ENCODE data around the gene RARA.
A peak's percentile ranks its signal among the peaks of the same experiment; 100 is the strongest.

Gene RARA

DNA sequence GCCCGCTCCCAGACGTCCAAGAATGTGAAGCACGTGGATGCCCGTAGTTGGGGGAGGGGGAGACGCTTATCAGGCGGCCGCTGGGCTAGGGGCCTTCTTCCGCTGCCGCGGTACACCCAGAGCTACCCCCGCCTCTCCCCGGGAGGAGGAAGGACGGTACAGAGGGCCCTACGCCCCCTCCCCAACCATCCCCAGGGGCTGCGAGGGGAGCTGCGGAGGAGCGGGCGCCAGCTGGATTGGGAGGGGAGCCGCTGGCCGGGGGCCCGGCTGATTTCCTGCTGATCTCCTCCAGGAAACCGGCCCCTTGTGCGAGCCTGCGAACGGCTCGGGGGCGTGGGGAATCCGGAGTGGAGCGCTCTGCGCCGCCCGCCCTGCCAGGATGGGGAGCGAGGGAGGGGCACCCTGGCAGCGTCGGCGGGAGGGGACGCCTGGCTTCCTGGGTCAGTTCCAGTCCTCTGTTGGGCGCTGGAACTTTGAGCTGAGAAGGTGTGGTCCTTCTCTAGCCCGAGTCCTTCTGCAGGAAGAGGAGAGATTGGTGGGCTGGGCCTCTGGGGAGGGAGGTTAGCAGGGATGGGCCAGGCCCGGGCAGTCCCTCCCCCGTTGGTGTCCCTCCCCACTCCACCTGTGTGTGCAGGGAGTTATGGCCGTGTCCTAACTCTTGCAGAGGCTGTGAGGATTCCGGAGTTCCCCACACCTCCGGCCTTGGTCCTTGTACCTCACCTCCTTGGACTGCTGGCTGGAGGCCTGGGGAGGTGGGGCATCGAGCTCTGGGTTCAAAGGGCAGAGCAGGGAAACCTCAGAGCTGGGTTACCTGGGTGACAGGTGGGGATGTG, 36.4 kb downstream of the RARA start:
- peak; percentile 79 for DNase-seq (ENCODE audit: low read depth, low spot score)

DNA sequence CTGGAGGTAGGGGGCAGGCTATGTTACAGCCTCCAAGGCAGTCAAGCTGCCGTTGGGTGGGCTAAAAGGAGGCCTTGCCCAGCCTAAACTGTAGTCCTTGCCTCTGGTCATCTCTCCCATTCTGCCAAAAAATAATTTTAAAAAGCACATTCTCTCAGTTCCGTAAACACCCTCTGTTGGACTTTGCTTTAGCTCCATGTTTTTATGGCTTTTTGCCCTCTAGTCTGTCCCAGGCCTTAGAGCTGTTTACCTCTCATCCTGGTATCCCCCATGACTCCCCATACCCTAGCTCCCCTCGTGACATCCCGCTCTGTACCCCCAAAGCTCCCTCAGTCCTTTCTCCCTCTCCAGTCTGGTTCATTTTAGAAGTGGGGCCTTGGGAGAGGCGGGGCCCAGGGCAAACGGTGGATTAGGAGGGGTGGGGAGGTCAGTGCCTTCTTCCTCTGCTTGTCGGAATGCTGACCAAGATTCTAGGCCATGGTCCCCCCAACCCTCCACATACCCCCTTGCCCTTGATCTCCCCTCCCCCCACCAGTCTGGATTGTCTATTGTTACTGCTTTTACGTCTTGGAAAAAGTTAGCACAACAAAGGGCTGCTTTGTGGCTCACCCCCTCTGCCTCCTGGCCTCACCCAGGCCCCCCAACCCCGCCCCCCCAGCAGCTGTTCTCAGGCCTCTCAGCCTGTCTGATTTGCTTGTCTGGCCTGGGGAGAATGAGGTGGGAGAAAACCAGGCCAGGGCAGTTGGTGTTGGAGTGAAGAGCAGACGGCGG, 37.2 kb downstream of the RARA start:
- DNase-seq (ENCODE audit: low read depth, low spot score): no peak

DNA sequence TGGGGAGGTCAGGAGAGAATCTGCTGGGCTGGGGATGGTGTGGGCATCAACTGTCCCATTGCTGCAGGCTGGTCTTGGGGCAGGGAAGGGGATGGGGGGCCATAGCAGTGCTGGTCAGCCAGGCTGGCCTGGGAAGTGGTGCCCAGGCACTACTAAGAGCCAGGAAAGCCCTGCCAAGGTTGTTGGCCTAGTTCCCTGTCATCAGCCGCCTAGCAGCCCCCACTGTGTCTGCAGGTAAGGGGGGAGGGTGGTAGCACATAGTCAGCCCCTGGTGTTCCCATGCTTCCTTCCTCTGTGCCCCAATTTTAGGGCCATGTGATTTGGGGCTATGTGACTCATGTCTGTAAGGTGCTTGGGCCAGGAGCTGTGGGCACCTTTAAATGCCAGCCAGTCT, 37.8 kb downstream of the RARA start:
- no peak for DNase-seq (ENCODE audit: low read depth, low spot score)

GRCh38 chr17:40347319-40348135, 38.5 kb downstream of the RARA start:
- no peak for DNase-seq (ENCODE audit: low read depth, low spot score)

GRCh38 chr17:40348136-40348504, 39.1 kb downstream of the RARA start:
- peak; percentile 32 for DNase-seq (ENCODE audit: low read depth, low spot score)

DNA sequence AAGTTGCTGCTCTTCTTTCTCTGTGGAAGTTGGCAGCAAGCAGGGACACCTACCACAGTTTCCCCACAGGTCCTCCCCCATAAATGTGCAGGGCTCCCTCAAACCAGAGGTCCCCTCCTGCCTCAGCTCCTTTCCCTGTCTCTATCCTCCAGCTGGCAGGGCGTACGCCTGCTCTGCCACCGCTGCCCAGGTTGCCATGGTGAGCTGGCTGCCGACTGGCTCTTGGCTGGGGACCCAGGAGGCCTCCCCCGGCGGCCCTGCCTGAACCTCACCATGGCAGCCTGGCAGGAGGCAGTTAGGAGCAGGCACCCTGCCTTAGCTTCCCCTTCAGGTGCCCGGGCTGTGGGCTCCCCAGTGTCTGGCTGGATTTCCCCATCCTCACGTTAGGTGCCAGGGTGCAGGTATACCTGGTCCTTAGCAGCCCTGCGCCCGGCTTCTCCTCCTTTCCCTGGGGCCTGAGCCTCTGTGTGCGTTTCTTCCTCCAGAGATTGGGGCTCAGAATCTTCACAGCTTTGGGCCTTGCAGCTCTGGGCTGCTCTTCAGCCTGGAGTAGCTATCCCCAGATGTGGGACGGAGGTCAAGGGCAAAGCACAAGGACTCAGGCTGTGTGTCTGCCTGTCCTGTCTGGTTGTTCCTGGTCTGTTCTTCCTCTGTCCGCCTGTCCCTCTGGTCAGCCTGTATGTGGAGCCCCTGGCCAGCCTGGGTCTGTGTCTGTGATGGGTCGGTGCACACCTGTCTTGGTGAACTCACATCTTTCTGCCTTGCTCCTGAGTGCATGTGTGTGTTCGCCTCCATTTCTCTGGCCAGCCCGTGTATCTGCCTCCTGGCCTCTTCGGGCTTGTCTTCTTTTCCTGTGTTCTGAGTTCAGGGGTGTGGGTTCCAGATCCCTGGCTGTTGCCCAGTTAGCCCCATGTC, 39.8 kb downstream of the RARA start:
- no peak for DNase-seq (ENCODE audit: low read depth, low spot score)

DNA sequence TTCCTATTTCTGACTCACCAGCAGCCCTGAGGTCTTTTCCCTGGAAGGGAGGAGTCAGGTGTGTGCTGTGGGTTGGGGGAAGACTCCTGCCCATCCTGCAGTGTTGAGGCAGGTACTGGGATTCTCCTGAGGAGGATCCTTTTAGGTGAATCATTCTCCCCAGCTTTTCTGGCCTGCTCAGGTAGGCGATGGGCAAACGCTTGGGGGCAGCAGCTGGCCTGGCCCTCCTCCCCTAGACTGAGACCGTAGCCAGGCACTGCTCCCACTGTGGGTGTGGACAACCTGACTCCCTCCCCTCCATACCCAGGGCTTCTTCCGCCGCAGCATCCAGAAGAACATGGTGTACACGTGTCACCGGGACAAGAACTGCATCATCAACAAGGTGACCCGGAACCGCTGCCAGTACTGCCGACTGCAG, 40.5 kb downstream of the RARA start:
- no peak for DNase-seq (ENCODE audit: low read depth, low spot score)

DNA sequence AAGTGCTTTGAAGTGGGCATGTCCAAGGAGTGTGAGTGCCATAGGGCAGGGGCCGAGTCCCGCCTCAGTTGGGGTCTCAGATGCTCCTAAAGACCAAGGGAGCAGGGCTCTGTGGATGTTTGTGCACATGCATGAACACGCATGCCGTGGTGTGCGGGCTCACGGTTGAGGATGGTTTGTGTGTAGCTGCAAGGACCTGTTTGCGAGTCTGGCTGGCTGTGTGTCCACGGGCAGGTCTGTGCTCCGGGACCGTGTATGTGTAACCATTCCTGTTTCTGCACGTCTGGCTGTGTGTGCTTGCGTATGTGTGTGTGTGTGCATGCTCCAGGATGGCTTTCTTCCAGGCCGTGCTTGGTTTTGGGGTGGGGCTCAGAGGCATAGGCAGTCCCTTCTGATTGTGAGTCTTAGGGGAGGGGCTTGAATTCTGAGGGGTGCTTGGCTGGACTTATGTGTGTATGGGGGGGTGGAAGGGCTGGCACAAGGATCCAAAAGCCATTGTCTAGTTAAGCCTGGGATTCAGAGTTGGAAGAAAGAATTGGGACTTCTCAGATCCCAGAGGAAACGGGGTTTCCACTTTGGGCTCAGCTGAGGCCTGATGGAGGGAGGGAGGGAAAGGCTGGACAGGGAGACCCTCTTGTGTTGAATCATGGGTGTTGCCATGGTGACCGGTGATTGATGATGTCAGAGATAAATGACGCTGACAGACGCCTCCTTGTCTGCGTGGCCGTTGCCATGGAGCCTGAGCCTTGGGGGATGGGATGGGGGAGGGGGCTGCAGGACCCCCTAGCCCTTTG, 41.1 kb downstream of the RARA start:
- peak; percentile 79 for DNase-seq (ENCODE audit: low read depth, low spot score)

DNA sequence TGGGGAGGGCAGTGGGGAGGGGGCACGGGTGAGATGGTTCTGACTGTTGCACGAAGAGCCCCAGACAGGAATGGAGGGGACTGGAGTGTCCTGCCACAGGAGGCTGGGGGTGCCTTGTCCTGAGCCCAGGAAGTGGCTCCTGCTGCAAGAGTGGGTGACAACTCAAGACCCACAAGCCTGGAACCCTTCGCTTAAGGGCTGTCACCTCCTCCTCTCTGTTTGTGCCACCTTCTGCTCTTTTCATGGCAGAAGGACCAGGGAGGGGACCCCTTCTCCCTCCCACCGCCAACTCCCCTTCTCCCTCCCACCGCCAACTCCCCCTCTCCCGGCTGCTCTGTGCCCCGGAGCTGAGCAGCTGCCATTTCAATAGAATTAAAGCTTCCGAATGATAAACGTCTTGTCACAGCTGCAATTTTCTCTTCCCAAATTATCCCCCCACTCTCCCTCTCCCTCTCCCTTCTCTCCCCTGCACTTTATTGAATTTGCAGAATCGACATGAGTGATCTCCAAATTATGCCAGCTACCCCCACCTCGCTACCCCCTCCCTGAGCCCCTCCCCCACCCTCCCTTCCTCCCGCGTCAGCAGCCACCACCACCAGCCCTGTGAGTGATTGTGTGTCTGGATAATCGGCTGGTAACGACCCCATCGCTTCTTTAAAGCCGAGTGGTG, 41.8 kb downstream of the RARA start:
- peak; percentile 28 for DNase-seq (ENCODE audit: low read depth, low spot score)

DNA sequence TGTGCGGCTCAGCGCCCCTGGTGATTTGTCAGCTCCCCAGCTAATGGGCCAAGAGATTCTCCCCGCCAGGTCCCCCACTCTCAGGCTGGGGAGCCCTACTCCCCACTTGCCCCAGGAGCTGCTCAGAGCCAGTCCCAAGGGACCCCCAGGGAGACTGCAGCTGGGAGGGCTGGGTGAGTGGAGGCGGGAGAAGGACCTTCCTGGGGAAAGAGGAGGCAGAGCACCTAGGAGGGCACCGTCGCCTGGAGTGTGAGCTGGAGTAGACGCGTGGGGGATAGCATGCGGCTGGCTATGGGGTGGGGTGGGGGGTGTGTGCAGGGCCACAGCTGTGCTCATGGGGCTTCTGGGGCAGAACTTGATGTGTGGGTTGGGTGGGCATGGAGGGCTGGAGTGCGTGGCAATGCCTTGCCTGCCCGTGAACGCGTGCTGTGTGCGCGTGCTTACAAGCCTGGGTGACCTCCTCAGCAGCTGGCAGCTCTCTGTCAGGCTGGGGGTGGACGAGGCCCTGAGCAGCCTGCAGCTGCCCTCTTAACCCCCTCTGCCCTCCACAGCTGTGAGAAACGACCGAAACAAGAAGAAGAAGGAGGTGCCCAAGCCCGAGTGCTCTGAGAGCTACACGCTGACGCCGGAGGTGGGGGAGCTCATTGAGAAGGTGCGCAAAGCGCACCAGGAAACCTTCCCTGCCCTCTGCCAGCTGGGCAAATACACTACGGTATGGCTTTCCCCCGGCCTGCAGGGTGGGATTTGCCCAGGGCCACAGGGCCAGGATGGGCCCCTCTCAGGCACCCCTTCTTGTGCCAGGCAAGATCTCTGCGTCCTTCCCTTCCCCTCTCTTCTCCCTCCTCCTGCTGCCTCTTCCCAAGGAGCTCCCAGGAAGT, 42.6 kb downstream of the RARA start:
- no peak for DNase-seq (ENCODE audit: low read depth, low spot score)

DNA sequence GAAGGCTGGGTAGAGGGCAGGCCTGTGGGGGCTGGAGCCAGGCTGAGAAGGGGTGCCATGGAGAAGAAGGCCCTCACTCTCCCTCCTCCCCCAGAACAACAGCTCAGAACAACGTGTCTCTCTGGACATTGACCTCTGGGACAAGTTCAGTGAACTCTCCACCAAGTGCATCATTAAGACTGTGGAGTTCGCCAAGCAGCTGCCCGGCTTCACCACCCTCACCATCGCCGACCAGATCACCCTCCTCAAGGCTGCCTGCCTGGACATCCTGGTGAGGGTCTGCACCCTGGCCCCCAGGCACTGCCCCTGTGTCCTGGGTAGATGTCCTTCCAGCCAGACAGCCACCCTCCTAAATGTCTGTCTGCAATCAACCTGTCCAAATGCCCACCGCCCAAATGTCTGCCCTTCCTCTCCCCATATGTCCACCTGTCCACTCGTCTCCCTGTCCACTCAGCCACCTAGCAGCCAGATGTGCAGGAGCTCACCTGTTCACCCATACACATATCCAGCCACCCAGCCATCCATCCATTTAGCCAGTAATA, 43.3 kb downstream of the RARA start:
- DNase-seq (ENCODE audit: low read depth, low spot score): no peak

DNA sequence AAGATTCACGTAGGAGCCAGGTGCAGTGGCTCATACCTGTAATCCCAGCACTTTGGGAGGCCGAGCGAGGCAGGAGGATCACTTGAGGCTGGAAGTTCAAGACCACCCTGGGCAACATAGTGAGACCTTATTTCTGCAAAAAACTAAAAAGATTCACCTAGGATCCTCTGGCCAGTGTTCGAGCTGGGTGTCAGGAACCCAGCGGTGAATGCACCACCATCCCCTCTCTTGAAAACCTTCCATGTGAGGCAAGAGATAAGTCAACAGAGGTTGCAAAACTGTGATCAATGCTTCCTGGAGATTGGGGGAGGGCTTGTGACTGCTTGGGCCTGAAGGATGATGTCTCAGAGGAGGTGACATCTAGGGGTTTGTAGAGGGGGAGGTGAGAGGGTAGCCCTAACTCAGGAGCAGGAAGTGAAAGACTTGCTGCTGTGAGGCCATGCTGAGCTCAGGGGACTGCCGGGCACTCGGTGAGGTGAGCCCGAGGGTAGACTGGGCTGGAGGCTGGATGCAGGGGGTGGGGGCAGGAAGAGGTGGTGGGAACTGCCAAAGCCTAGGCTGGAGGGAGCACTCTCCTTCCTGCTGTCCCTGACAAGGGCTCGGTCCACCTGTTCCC, 43.9 kb downstream of the RARA start:
- DNase-seq (ENCODE audit: low read depth, low spot score): no peak

- no peak for DNase-seq (ENCODE audit: low read depth, low spot score)
Measured at GRCh38 chr17:40354221-40355122, 45.5 kb downstream of the RARA start.

DNA sequence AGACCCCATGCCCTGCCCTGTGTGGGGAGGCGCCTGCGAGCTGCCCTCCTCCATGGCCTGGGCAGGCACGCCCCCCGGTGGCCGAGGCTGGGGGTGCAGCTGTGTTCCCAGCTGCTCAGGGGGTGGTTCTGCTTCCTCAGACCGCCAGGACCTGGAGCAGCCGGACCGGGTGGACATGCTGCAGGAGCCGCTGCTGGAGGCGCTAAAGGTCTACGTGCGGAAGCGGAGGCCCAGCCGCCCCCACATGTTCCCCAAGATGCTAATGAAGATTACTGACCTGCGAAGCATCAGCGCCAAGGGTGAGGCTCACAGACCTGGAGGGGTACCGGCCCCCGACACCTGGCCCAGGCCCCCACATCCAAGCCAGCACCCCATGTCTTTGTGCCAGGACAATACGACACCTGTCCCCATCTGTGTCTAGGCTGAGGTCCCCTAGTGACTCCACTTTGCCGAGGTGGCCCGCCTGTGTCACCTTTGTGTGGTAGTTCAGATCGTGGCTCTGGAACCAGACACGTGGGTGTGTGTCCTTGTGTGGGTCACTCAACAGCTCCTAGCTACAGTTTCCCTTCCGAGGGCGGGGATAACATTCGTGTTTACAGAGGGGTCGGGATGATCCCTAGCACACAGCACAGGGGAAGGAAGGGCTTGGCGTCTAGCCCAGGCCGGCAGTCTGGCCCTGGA, 46.3 kb downstream of the RARA start:
- DNase-seq (ENCODE audit: low read depth, low spot score): peak; percentile 96

DNA sequence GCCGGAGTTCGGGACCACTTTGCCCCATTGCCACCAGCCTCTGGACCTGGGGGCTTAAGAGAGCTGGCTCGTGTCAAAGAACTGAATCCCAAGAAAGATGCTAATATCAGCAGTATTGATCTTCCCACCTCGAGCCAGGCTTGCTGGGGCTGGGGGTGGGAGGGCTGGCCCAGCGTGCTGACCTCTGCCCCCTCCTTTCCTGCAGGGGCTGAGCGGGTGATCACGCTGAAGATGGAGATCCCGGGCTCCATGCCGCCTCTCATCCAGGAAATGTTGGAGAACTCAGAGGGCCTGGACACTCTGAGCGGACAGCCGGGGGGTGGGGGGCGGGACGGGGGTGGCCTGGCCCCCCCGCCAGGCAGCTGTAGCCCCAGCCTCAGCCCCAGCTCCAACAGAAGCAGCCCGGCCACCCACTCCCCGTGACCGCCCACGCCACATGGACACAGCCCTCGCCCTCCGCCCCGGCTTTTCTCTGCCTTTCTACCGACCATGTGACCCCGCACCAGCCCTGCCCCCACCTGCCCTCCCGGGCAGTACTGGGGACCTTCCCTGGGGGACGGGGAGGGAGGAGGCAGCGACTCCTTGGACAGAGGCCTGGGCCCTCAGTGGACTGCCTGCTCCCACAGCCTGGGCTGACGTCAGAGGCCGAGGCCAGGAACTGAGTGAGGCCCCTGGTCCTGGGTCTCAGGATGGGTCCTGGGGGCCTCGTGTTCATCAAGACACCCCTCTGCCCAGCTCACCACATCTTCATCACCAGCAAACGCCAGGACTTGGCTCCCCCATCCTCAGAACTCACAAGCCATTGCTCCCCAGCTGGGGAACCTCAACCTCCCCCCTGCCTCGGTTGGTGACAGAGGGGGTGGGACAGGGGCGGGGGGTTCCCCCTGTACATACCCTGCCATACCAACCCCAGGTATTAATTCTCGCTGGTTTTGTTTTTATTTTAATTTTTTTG, 47.1 kb downstream of the RARA start:
- no peak for DNase-seq (ENCODE audit: low read depth, low spot score)
